Activated T-helper 1 cell treated with anti-CD3 and anti-CD28 coated beads, Interleukin-12 subunit alpha, Interleukin-12 subunit beta, Interleukin-2, Interleukin-4 antibody, amounts not matched to agents 30 ng/mL and 10 ng/mL and 1 ng/mL, durations not matched to agents 14 hours and 24 hours and 36 hours (primary cell): ENCODE data around the gene TIGD2. TPM values are rescaled to one million over a fixed set of nuclear protein-coding genes. Genes with fewer than 3 reads are reported as not detected.
"Not testable (repeated sequence)": the region's sequence is repeated elsewhere in the genome, so short reads cannot be mapped to it uniquely, and the experiment has no call there.

ENCODE experiments used
- DNase-seq: peaks from one replicate; pipeline ENCODE4 v3.0.0; 2021; ENCODE audit warnings: low spot score
- H3K27ac Mint-ChIP-seq: one replicate; pipeline ENCODE4 v1.8.0; 2021; ENCODE audit warnings: mild to moderate bottlenecking, mixed read lengths
- H3K27me3 Mint-ChIP-seq: one replicate; pipeline ENCODE4 v1.8.0; 2022; ENCODE audit warnings: mild to moderate bottlenecking, moderate library complexity, mixed read lengths; ENCODE audit not compliant: insufficient read depth
- H3K36me3 Mint-ChIP-seq: one replicate; pipeline ENCODE4 v1.8.0; 2021; ENCODE audit warnings: low read depth, mixed read lengths
- H3K4me1 Mint-ChIP-seq: one replicate; pipeline ENCODE4 v1.8.0; 2021; ENCODE audit warnings: low read depth, mixed read lengths
- H3K4me3 Mint-ChIP-seq: one replicate; pipeline ENCODE4 v1.8.0; 2021; ENCODE audit warnings: mild to moderate bottlenecking, moderate library complexity, mixed read lengths
- H3K9me3 Mint-ChIP-seq: one replicate; pipeline ENCODE4 v1.8.0; 2021; ENCODE audit warnings: mixed read lengths
- intact Hi-C: fragments of 100-400 bp; cut with micrococcal nuclease; formaldehyde crosslinking; loops from one replicate; pipeline ENCODE4 v1.15.1; 2024
- total RNA-seq: library from RNA; stranded (reverse); gene quantifications from 2 replicates; pipeline ENCODE4 v1.2.3, GENCODE V29; 2022

Gene TIGD2
- total RNA-seq, 1 donor from 2014 or later: 2.0 TPM

GRCh38 chr4:89125901-89126782, 14.8 kb downstream of the TIGD2 start:
- H3K9me3 Mint-ChIP-seq: no peaks in the 10 kb centered on the region
- no peak for DNase-seq
- intact Hi-C loops: no loop called here
- H3K36me3 Mint-ChIP-seq: no peaks in the 10 kb centered on the region
- peaks cover 8% of the 10 kb centered on the region for H3K4me1 Mint-ChIP-seq
- no peak overlapping the region for H3K27ac Mint-ChIP-seq
- no peak overlapping the region for H3K4me3 Mint-ChIP-seq
- peaks cover 9% of the 10 kb centered on the region for H3K27me3 Mint-ChIP-seq

- Mint-ChIP-seq H3K9me3 (no peaks in the 10 kb centered on the region), H3K27me3 (peaks cover 11% of the 10 kb centered on the region), H3K27ac (no peak overlapping the region), H3K4me3 (no peak overlapping the region), H3K36me3 (no peaks in the 10 kb centered on the region), H3K4me1 (peaks cover 8% of the 10 kb centered on the region)
- intact Hi-C loops: no loop called here
- DNase-seq: no peak
Observed at GRCh38 chr4:89129080-89129640, 17.8 kb downstream of the TIGD2 start.

DNA sequence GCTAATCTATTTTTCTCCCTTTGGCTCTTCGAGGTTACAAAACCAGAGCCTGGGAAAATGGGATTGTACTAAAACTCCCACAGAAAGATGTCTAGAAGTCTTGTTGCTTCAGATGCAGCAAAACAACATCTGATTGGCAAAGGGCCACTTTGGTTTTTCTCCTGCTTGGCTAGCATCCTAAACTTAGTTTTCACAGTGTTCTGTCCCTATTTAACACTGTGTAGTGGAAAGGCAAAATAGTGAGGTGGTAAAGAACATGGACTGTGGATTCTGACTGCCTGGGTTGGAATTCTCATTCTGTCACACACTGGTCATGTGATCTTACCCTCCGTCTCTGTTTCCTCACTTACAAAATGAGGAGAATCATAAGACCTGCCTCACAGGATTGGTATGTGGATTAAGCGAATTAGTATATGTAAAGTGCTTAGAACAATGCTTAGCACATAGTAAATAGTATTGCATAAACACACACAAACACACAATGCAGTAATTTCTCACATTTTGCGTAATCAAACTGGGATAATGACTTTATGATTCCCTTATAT, 23.5 kb downstream of the TIGD2 start:
- H3K4me3 Mint-ChIP-seq: no peak overlapping the region
- H3K9me3 Mint-ChIP-seq: no peaks in the 10 kb centered on the region
- H3K4me1 Mint-ChIP-seq: no peaks in the 10 kb centered on the region
- no peak for DNase-seq
- H3K27ac Mint-ChIP-seq: no peak overlapping the region
- H3K27me3 Mint-ChIP-seq: peaks cover 12% of the 10 kb centered on the region
- intact Hi-C loops: no loop called here
- no peaks in the 10 kb centered on the region for H3K36me3 Mint-ChIP-seq

GRCh38 chr4:89136525-89136924, 25.2 kb downstream of the TIGD2 start:
- H3K9me3 Mint-ChIP-seq: no peaks in the 10 kb centered on the region
- intact Hi-C loops: no loop called here
- H3K4me1 Mint-ChIP-seq: no peaks in the 10 kb centered on the region
- H3K4me3 Mint-ChIP-seq: no peak overlapping the region
- DNase-seq: no peak
- no peaks in the 10 kb centered on the region for H3K36me3 Mint-ChIP-seq
- H3K27ac Mint-ChIP-seq: no peak overlapping the region
- H3K27me3 Mint-ChIP-seq: peaks cover 9% of the 10 kb centered on the region

GRCh38 chr4:89137231-89137630, 25.9 kb downstream of the TIGD2 start:
- no peak for DNase-seq
- H3K27me3 Mint-ChIP-seq: peaks cover 9% of the 10 kb centered on the region
- H3K9me3 Mint-ChIP-seq: no peaks in the 10 kb centered on the region
- H3K4me3 Mint-ChIP-seq: no peak overlapping the region
- H3K4me1 Mint-ChIP-seq: no peaks in the 10 kb centered on the region
- H3K36me3 Mint-ChIP-seq: no peaks in the 10 kb centered on the region
- intact Hi-C loops: no loop called here
- H3K27ac Mint-ChIP-seq: no peak overlapping the region

GRCh38 chr4:89137695-89138094, 26.4 kb downstream of the TIGD2 start:
- Mint-ChIP-seq H3K27me3 (peaks cover 7% of the 10 kb centered on the region), H3K4me3 (no peak overlapping the region), H3K9me3 (no peaks in the 10 kb centered on the region), H3K27ac (no peak overlapping the region), H3K36me3 (no peaks in the 10 kb centered on the region), H3K4me1 (no peaks in the 10 kb centered on the region)
- intact Hi-C loops: no loop called here
- no peak for DNase-seq

DNA sequence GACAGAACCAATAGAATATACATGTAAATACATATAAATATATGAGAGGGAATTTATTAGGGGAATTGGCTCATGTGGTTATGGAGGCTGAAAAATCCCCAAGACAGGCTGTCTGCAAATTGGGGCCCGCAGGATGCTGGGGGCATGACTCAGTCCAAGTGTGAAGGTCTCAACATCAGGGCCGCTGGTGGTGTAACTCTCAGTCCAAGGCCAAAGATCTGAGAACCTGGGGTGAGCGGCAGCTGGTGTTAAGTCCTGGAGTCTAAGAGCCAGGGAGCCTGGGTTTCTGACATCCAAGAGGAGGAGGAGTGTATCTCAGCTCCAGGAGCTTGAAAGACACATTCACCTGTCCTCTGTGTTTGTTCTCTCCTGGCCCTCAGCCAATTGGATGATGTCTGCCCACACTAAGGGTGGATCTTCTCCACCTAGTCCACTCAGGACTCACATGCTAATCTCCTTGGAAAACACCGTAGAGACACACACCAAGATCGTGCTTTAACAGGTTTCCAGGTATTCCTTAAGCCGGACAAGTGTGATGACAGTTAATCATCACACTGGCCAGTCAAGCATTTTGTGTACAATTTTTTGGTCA, 28.9 kb downstream of the TIGD2 start:
- Mint-ChIP-seq H3K27me3 (peaks cover 7% of the 10 kb centered on the region), H3K4me3 (no peak overlapping the region), H3K9me3 (no peaks in the 10 kb centered on the region), H3K27ac (no peak overlapping the region), H3K4me1 (no peaks in the 10 kb centered on the region), H3K36me3 (no peaks in the 10 kb centered on the region)
- DNase-seq: no peak
- intact Hi-C loops: no loop called here

DNA sequence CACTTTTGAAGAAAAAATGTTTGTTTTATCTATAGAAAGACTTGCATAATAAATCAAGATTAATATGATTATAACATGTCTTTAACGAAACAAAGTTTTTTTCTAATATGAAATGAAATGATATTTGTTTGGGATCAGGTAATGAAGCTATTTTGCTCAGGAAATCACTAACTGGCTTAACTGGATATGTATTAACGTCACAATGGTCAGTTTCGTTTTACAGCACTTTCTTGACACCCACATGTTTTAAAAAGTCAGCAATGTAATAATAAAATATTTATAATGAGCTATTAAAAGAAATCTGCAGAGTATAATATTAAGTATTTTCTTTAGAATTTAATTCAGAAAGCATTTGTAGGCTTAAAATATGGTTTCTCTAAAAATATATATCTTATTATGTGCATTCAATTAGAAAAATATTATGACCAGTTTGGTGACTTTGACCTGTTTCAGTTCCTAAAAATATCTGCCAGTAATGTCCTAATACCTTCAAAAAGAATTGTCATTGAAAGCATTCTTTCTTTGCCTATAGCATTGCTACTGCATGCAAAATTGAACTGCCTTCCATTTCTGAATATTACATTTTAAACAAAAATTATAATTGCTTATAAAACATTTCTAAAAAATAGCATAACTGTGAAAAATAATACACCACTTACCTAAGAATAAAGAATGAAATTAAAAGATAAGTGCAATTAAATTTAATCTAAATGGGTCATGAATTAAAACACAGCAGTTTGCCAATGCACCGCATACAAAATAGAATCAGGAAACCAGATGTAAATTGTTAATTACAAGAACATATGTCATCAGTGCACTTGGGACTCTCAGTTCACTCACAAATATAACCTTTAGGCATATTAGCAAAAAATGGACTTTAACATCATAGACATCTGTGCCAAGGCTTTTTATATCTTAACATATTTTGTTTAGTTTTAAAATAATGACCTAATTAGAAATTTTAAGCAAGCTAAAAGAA, 31.6 kb downstream of the TIGD2 start:
- no peak for DNase-seq
- Mint-ChIP-seq H3K27ac (no peak overlapping the region), H3K4me3 (no peak overlapping the region), H3K36me3 (no peaks in the 10 kb centered on the region), H3K4me1 (no peaks in the 10 kb centered on the region), H3K27me3 (peaks cover 10% of the 10 kb centered on the region), H3K9me3 (no peaks in the 10 kb centered on the region)
- intact Hi-C loops: no loop called here

DNA sequence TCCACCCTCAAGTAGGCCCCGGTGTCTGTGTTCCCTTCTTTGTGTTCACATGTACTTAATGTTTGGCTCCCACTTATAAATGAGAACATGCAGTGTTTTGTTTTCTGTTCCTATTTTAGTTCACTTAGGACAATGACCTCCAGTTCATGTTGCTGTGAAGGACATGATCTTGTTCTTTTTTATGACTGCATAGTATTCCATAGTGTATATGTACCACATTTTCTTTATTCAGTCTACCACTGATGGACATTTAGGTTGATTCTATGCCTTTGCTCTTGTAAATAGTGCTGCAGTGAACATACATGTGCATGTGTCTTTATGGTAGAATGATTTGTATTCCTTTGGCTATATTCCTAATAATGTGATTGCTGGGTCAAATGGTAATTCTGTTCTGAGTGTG, 33.3 kb downstream of the TIGD2 start:
- H3K4me3 Mint-ChIP-seq, H3K4me1 Mint-ChIP-seq, intact Hi-C loops, H3K27ac Mint-ChIP-seq, DNase-seq, H3K9me3 Mint-ChIP-seq, H3K27me3 Mint-ChIP-seq, H3K36me3 Mint-ChIP-seq: not testable (repeated sequence)

GRCh38 chr4:89146196-89146595, 34.9 kb downstream of the TIGD2 start:
- Mint-ChIP-seq H3K9me3 (no peaks in the 10 kb centered on the region), H3K27ac (no peak overlapping the region), H3K4me1 (no peaks in the 10 kb centered on the region), H3K36me3 (no peaks in the 10 kb centered on the region), H3K27me3 (peaks cover 3% of the 10 kb centered on the region), H3K4me3 (no peak overlapping the region)
- intact Hi-C loops: no loop called here
- DNase-seq: no peak

- intact Hi-C loops: no loop called here
- peaks cover 4% of the 10 kb centered on the region for H3K27me3 Mint-ChIP-seq
- H3K36me3 Mint-ChIP-seq: no peaks in the 10 kb centered on the region
- no peaks in the 10 kb centered on the region for H3K4me1 Mint-ChIP-seq
- DNase-seq: no peak
- no peaks in the 10 kb centered on the region for H3K9me3 Mint-ChIP-seq
- no peak overlapping the region for H3K4me3 Mint-ChIP-seq
- H3K27ac Mint-ChIP-seq: no peak overlapping the region
Observed at GRCh38 chr4:89152972-89153371, 41.6 kb downstream of the TIGD2 start.

DNA sequence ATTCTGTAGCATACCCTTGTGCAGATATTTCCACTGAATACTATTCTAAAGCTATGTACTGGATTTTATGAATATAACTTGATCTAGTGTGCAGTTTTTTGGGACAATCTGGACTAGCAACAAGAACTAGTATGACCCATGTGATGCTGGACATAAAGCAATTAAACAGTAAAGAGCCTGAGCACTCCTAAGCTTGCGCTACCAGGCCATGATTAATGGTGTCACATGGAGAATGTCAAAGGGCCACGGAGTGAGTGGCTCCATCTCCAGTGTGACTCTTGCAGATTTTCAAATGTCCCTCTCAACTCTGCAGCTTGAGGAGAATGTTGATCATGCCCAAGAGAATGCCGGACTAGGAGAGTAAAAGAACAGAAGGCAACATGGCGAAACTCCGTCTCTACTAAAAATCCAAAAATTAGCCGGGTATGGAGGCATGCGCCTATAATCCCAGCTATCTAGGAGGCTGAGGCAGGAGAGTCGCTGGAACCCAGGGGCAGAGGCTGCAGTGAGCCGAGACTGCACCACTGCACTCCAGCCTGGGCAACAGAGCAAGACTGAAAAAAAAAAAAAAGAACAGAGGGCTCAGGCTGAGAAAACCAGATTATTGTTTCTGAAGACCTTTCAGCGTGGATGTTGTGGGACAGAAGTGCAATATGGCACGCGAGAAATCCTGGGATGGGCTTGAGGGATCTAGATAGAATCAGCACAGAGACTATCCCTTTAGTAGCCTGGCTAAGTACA, 45.0 kb downstream of the TIGD2 start:
- H3K36me3 Mint-ChIP-seq: no peaks in the 10 kb centered on the region
- DNase-seq: no peak
- intact Hi-C loops: loop anchor here (5.0 kb wide), 1 partner anchor 1136 kb away; no protein-coding TSS in a partner anchor
- H3K27ac Mint-ChIP-seq: no peak overlapping the region
- peaks cover 13% of the 10 kb centered on the region for H3K27me3 Mint-ChIP-seq
- H3K4me1 Mint-ChIP-seq: no peaks in the 10 kb centered on the region
- no peaks in the 10 kb centered on the region for H3K9me3 Mint-ChIP-seq
- no peak overlapping the region for H3K4me3 Mint-ChIP-seq
